Stimulated activated CD8-positive, alpha-beta memory T cell treated with anti-CD3 and anti-CD28 coated beads, Interleukin-4, amount 100 ng/mL, for 24 hours (primary cell): ENCODE results near the gene PCDH11X.
"Not testable (repeated sequence)": the region's sequence is repeated elsewhere in the genome, so short reads cannot be mapped to it uniquely, and the experiment has no call there.

Source experiments
- DNase-seq: peaks from one replicate; pipeline ENCODE4 v3.0.0-alpha.2; 2020; ENCODE audit warnings: low read depth

Gene PCDH11X

GRCh38 chrX:91779135-91779534, at the start of gene PCDH11X:
Gene PCDH11X, plus strand, starts transcription at chrX:91779375. Its CDS starts 56,130 bp downstream, at chrX:91835505.
- not testable (repeated sequence) for DNase-seq

- not testable (repeated sequence) for DNase-seq
These were observed 31.7 kb upstream of the PCDH11X start for GRCh38 chrX:91747446-91747845.

- not testable (repeated sequence) for DNase-seq
These were observed 26.2 kb upstream of the PCDH11X start for GRCh38 chrX:91753022-91753421.

- not testable (repeated sequence) for DNase-seq
These were observed 8.3 kb upstream of the PCDH11X start for GRCh38 chrX:91770619-91771488.

- not testable (repeated sequence) for DNase-seq
These were observed 5.2 kb upstream of the PCDH11X start for GRCh38 chrX:91773943-91774342.

GRCh38 chrX:91780008-91780407, 833 bp downstream of the PCDH11X start:
- not testable (repeated sequence) for DNase-seq

GRCh38 chrX:91780698-91781097, 1.5 kb downstream of the PCDH11X start:
- DNase-seq, result not testable (repeated sequence)

- not testable (repeated sequence) for DNase-seq
These were observed 2.6 kb downstream of the PCDH11X start for GRCh38 chrX:91781553-91782298.

- DNase-seq, result not testable (repeated sequence)
These were observed 3.6 kb downstream of the PCDH11X start for GRCh38 chrX:91782825-91783224.

GRCh38 chrX:91817537-91817936, 38.4 kb downstream of the PCDH11X start:
- DNase-seq, result not testable (repeated sequence)

GRCh38 chrX:91825321-91825720, 46.1 kb downstream of the PCDH11X start:
- not testable (repeated sequence) for DNase-seq
